Effector memory CD8-positive, alpha-beta T cell (primary cell): Measurements from ENCODE around the gene ATP6V0B.
A peak's percentile ranks its signal among the peaks of the same experiment; 100 is the strongest.

Source experiments
- ATAC-seq: fragments of 150-1000 bp; cut with Tn5 transposase; replicated peaks from 2 replicates; pipeline ENCODE4 v1.10.0; 2021; ENCODE audit warnings: mild to moderate bottlenecking, moderate library complexity
- DNase-seq, 3 experiments: peaks; one replicate each; pipeline ENCODE4 v3.0.0; 2021
- H3K27ac Mint-ChIP-seq, 2 donors: one replicate each; pipeline ENCODE4 v1.8.0; 2022; ENCODE audit warnings: mild to moderate bottlenecking in 2 of 2, mixed read lengths in 2 of 2, moderate library complexity in 2 of 2
- H3K27me3 Mint-ChIP-seq, 2 donors: one replicate each; pipeline ENCODE4 v1.8.0; 2022; ENCODE audit warnings: mixed read lengths in 2 of 2
- H3K36me3 Mint-ChIP-seq: one replicate; pipeline ENCODE4 v1.8.0; 2022; ENCODE audit warnings: mild to moderate bottlenecking, moderate library complexity, mixed read lengths; ENCODE audit not compliant: insufficient read depth
- H3K4me1 Mint-ChIP-seq, 2 donors: one replicate each; pipeline ENCODE4 v1.8.0; 2022; ENCODE audit warnings: low read depth in 2 of 2, mixed read lengths in 2 of 2
- H3K4me3 Mint-ChIP-seq, 2 donors: one replicate each; pipeline ENCODE4 v1.8.0; 2022; ENCODE audit warnings: mild to moderate bottlenecking in 2 of 2, mixed read lengths in 2 of 2, moderate library complexity in 2 of 2
- H3K9me3 Mint-ChIP-seq, 2 donors: one replicate each; pipeline ENCODE4 v1.8.0; 2022; ENCODE audit warnings: mixed read lengths in 2 of 2
- total RNA-seq, 9 experiments: gene quantifications; one replicate each; lab custom pipeline; 2026; lab: John Stamatoyannopoulos, UW

Gene ATP6V0B
- 24.9 to 125 (median 59.6) reads per million in 9 experiments for total RNA-seq

- peak; percentile 91 to 92 (median 91) for DNase-seq
- Mint-ChIP-seq H3K36me3 (peaks cover 19% of the 10 kb centered on the region), H3K27ac (peak within 1 kb of the TSS; percentile 93 to 94), H3K4me1 (peaks cover 50 to 54% of the 10 kb centered on the region in 2 donors), H3K27me3 (no peaks in the 10 kb centered on the region), H3K4me3 (peak within 1 kb of the TSS; percentile 92 to 94), H3K9me3 (no peaks in the 10 kb centered on the region)
- ATAC-seq, result peak; percentile 78
Observed at GRCh38 chr1:43974443-43975248, at the start of gene ATP6V0B. Gene ATP6V0B (plus strand): TSS chr1:43974960. CDS start chr1:43975041, 81 bp downstream.

DNA sequence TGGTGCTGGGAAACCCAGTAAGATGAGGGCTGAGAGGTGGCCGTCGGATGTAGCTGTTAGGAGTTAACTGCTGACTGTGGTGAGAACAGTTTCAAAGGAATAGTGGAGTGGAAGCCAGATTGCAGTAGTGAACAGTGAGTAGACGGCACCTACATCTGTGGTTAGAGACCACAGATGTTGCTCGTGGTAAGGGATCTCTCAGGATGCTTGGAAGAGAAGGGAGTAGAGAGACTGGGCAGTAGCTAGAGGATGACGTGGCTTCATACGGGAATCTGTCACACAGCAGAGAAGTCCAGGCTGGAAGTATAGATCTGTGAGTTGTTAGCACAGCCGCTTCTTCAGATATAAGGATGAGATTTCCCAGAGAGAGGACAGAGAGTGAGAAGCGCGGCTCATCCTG, 48.9 kb upstream of the ATP6V0B start:
- no peaks in the 10 kb centered on the region for H3K4me1 Mint-ChIP-seq
- H3K27ac Mint-ChIP-seq, result no peak overlapping the region
- H3K4me3 Mint-ChIP-seq, result no peak overlapping the region
- H3K36me3 Mint-ChIP-seq, result peaks cover 3% of the 10 kb centered on the region
- no peak for DNase-seq
- H3K27me3 Mint-ChIP-seq, result no peaks in the 10 kb centered on the region
- no peaks in the 10 kb centered on the region for H3K9me3 Mint-ChIP-seq
- ATAC-seq, result no peak

GRCh38 chr1:43930168-43930948, 44.4 kb upstream of the ATP6V0B start:
- Mint-ChIP-seq H3K4me1 (peaks cover 0 to 10% of the 10 kb centered on the region in 2 donors), H3K27ac (no peak overlapping the region), H3K4me3 (no peak overlapping the region), H3K36me3 (peaks cover 7% of the 10 kb centered on the region), H3K27me3 (peaks cover 2 to 30% of the 10 kb centered on the region in 2 donors), H3K9me3 (no peaks in the 10 kb centered on the region)
- ATAC-seq (no peak), DNase-seq (no peak)

DNA sequence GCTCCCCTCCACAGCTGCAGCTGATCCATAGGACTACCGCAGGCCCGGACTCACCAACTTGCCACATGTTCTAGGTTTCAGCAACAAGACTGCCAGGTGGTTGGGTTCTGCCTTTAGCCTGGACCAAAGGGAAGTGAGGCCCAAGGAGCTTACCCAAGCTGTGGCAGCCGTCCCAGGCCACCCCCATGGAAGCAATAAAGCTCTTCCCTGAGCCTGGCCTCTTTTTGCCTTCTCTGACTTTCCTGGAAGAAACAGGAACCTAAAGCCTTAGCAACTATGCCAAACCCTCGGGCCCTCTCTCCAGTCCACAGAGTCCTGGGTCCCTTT, 43.8 kb upstream of the ATP6V0B start:
- H3K4me1 Mint-ChIP-seq, result peaks cover 0 to 10% of the 10 kb centered on the region in 2 donors
- peaks cover 7% of the 10 kb centered on the region for H3K36me3 Mint-ChIP-seq
- peaks cover 6 to 35% of the 10 kb centered on the region in 2 donors for H3K27me3 Mint-ChIP-seq
- no peak for ATAC-seq
- no peak for DNase-seq
- H3K4me3 Mint-ChIP-seq, result no peak overlapping the region
- no peak overlapping the region for H3K27ac Mint-ChIP-seq
- no peaks in the 10 kb centered on the region for H3K9me3 Mint-ChIP-seq

DNA sequence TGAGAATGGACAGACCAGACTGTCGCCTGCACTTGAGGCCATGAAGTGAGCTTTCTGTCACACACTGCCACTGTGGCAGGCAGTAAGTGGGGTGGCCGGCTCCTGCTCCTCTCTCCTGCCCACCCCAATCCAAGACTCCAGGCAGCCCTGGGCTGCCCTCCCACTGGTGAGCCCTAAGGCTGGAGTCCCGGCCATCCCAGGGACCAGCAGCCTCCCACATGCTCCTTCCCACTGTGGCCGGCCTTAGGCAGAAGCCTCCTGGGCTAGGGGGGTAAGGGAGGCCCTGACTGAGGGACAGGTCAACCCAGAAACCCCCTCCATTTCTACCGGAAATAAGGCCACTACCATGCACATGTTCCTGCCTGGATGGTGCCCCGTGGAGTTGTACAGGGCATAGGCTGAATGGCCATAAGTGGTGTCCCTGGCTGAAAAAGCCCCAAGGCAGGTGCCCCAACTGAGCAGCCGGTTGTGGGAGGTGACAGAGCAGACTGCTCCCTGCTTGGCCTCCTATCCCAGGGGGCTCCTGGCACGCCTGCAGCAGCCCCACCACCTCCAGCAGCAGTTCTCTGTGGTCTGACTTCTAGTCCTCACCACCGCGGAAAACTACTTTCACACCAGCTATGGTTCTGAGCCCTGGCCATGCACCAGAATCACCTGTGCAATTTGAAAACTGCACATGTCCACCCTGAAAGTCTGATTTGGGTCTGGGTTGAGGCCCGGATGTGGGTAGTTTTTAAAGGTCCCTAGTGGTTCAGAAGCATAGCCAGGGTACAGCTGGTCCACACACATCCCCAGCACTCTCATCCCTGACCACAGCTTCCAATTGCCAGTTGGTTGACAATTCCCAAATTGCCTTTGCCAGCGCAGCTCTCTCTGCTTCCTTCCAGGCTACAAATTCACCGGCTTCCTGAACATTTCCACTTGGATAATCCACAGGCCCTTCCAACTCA, 42.8 kb upstream of the ATP6V0B start:
- Mint-ChIP-seq H3K4me3 (no peak overlapping the region), H3K27ac (peak overlapping the region in 1 of 2 donors; percentile 3), H3K27me3 (peaks cover 6 to 42% of the 10 kb centered on the region in 2 donors)

GRCh38 chr1:43932786-43933385, 41.9 kb upstream of the ATP6V0B start:
- peaks cover 7% of the 10 kb centered on the region for H3K36me3 Mint-ChIP-seq
- DNase-seq, result no peak
- H3K27ac Mint-ChIP-seq, result peak overlapping the region in 1 of 2 donors; percentile 3
- H3K27me3 Mint-ChIP-seq, result peaks cover 6 to 42% of the 10 kb centered on the region in 2 donors
- H3K9me3 Mint-ChIP-seq, result no peaks in the 10 kb centered on the region
- ATAC-seq, result no peak
- no peak overlapping the region for H3K4me3 Mint-ChIP-seq
- peaks cover 0 to 10% of the 10 kb centered on the region in 2 donors for H3K4me1 Mint-ChIP-seq

More for the DNA sequence above, 42.8 kb upstream of the ATP6V0B start:
- H3K9me3 Mint-ChIP-seq, result no peaks in the 10 kb centered on the region
- ATAC-seq, result no peak
- H3K36me3 Mint-ChIP-seq, result peaks cover 7% of the 10 kb centered on the region
- H3K4me1 Mint-ChIP-seq, result peaks cover 0 to 10% of the 10 kb centered on the region in 2 donors
- DNase-seq, result no peak

DNA sequence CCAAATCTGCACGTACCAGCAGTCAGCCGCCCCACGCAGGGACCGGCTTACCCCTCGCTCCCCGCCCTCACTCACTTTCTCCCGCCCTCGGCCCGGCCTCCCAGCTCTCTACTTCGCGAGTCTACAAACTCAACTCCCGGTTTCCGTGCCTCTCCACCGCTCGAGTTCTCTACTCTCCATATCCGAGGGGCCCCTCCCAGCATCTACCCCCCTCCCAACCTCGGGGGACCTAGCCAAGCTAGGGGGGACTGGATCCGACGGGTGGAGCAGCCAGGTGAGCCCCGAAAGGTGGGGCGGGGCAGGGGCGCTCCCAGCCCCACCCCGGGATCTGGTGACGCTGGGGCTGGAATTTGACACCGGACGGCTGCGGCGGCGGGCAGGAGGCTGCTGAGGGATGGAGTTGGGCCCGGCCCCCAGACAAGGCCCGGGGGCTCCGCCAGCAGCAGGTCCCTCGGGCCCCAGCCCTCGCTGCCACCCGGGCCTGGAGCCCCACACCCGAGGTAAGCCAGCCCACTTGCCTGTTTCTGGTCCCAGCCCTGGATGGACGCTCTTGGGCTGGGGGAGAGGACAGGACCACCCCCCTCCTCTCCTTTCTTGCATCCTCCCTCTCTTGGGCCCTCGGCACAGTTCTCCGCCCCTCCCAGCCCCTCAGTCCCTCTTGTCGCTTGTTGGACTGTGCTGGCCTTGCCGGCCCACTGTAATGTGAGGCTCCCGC, 41.2 kb upstream of the ATP6V0B start, which contains the start of gene ARTN:
Gene ARTN (plus strand): TSS at position 416 of the 715 bp plus-strand sequence. CDS start 1,856 bp downstream, outside the sequence.
- Mint-ChIP-seq H3K9me3 (no peaks in the 10 kb centered on the region), H3K4me3 (peak within 1 kb of the TSS in 1 of 2 donors; percentile 47), H3K27me3 (peaks cover 6 to 42% of the 10 kb centered on the region in 2 donors), H3K4me1 (peaks cover 0 to 10% of the 10 kb centered on the region in 2 donors), H3K27ac (peak within 1 kb of the TSS in 1 of 2 donors; percentile 3), H3K36me3 (peaks cover 9% of the 10 kb centered on the region)
- DNase-seq (no peak), ATAC-seq (no peak)

DNA sequence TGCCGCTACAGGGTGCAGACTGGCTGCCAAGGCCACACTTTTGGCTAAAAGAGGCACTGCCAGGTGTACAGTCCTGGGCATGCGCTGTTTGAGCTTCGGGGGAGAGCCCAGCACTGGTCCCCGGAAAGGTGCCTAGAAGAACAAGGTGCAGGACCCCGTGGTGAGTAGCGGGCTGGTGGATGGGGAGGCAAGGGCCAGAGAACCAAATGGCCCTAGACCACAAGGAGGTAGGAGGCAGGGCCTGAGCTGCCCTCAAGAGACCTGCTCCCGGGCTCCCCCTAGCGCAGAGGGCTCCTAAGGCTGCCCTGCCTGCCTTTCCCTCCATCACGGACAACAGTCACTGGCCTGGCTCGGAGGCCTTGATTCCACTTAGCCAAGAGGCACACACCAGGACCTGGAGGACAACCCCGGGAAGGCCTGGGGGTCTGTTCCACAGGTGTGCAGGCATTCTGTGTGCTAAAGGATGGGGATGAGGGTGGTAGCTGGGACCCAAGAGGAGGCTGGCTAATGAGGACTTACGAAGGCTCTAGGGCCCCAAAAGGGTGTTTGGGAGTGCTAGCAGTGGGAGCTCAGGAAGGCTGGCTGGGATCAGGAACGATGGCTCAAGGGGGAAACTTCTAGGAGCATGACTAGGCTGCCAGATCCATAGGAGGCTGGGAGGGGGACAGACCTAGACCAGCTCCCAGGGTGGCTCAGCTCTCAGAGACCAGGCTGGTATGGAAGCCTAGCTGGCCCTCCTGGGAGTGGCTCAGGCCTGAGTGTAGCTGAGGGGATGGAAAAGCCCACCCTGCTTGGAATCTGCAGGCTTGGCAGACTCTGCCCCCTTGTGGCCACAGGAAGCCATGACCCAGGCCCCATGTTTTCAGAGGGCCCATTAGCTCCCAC, 40.4 kb upstream of the ATP6V0B start:
- Mint-ChIP-seq H3K27me3 (peaks cover 6 to 42% of the 10 kb centered on the region in 2 donors), H3K4me3 (peak overlapping the region in 1 of 2 donors; percentile 47), H3K36me3 (peaks cover 12% of the 10 kb centered on the region), H3K4me1 (peaks cover 0 to 10% of the 10 kb centered on the region in 2 donors), H3K27ac (no peak overlapping the region), H3K9me3 (no peaks in the 10 kb centered on the region)
- ATAC-seq (peak; percentile 75), DNase-seq (peak; percentile 44 to 47 (median 46))

DNA sequence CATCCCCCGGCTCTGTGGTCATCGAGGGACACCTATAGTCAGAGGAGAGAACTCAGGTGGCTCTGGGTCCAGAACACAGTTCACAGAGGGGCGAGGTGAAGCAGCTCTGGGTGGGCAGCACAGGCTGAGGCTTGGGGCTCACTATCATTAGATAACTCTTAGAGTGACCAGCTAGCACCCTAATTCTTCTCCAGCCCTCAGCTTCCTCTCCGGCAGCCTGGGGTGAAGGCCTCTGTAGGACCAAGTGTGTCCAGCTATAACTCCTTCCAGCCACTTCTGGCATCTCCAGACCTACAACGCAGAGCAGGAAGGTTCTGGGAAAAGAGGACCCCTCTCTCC, 39.8 kb upstream of the ATP6V0B start:
- Mint-ChIP-seq H3K9me3 (no peaks in the 10 kb centered on the region), H3K27ac (no peak overlapping the region), H3K27me3 (peaks cover 6 to 42% of the 10 kb centered on the region in 2 donors), H3K4me1 (peaks cover 0 to 10% of the 10 kb centered on the region in 2 donors), H3K4me3 (no peak overlapping the region), H3K36me3 (peaks cover 9% of the 10 kb centered on the region)
- ATAC-seq, result no peak
- DNase-seq, result no peak

DNA sequence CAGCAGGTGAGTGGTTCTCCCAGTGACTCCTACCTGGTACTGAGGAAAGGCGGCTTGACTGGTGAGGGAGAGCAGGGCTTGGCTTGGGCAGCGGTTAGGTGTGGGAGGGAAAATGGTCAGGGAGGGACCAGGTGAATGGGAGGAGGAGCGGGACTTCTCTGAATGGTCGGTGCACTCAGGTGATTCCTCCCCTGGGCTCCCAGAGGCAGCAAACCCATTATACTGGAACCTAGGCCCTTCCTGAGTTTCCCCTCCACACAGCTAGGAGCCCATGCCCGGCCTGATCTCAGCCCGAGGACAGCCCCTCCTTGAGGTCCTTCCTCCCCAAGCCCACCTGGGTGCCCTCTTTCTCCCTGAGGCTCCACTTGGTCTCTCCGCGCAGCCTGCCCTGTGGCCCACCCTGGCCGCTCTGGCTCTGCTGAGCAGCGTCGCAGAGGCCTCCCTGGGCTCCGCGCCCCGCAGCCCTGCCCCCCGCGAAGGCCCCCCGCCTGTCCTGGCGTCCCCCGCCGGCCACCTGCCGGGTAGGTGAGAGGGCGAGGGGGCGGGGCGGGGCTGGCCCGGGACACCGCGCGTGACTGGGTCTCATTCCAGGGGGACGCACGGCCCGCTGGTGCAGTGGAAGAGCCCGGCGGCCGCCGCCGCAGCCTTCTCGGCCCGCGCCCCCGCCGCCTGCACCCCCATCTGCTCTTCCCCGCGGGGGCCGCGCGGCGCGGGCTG, 38.9 kb upstream of the ATP6V0B start:
- peak overlapping the region; percentile 13 to 28 for H3K4me3 Mint-ChIP-seq
- ATAC-seq (no peak), DNase-seq (no peak)
- H3K27me3 Mint-ChIP-seq, result peaks cover 6 to 42% of the 10 kb centered on the region in 2 donors
- H3K4me1 Mint-ChIP-seq, result peaks cover 0 to 10% of the 10 kb centered on the region in 2 donors
- H3K9me3 Mint-ChIP-seq, result no peaks in the 10 kb centered on the region
- peaks cover 9% of the 10 kb centered on the region for H3K36me3 Mint-ChIP-seq
- no peak overlapping the region for H3K27ac Mint-ChIP-seq
